ENCODE results near the gene OSBP. TPM values are rescaled to one million over a fixed set of nuclear protein-coding genes. Genes with fewer than 3 reads are reported as not detected.

The OSBP gene
- total RNA-seq, 1 experiment from 2014 or later = 43.8 TPM

DNA sequence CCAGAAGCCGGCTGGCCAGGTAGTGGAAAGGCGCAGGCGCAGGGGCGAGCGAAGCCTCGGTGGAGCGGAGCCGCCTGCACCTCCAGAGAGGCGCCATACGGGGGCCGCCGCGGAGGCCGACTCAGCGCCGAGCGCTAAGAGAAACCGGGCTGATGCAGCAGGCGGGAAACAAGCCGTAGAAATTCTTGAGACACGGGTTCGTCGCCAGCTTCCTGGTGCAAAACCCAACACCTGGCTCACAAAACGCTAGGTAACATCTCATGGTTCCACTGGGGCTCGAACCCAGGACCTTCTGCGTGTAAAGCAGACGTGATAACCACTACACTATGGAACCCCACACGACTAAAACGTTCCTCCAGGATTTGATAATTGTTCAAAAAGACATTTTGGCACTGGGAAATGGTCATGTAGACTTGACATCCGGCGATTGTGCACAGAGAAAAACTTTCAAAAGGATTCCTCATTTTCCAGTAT is 65.2 kb downstream of the OSBP start (continued):
- TF ChIP-seq, protein P1, sequence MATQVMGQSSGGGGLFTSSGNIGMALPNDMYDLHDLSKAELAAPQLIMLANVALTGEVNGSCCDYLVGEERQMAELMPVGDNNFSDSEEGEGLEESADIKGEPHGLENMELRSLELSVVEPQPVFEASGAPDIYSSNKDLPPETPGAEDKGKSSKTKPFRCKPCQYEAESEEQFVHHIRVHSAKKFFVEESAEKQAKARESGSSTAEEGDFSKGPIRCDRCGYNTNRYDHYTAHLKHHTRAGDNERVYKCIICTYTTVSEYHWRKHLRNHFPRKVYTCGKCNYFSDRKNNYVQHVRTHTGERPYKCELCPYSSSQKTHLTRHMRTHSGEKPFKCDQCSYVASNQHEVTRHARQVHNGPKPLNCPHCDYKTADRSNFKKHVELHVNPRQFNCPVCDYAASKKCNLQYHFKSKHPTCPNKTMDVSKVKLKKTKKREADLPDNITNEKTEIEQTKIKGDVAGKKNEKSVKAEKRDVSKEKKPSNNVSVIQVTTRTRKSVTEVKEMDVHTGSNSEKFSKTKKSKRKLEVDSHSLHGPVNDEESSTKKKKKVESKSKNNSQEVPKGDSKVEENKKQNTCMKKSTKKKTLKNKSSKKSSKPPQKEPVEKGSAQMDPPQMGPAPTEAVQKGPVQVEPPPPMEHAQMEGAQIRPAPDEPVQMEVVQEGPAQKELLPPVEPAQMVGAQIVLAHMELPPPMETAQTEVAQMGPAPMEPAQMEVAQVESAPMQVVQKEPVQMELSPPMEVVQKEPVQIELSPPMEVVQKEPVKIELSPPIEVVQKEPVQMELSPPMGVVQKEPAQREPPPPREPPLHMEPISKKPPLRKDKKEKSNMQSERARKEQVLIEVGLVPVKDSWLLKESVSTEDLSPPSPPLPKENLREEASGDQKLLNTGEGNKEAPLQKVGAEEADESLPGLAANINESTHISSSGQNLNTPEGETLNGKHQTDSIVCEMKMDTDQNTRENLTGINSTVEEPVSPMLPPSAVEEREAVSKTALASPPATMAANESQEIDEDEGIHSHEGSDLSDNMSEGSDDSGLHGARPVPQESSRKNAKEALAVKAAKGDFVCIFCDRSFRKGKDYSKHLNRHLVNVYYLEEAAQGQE (IDR thresholded peaks at IDR 0.05; ENCODE audit: low read depth) = no peak
- peak; percentile 69; the same call in 1 of the 2 replicates for TF ChIP-seq CBX3 (IDR thresholded peaks at IDR 0.05; ENCODE audit: low read depth)
- peak; percentile 84 for TF ChIP-seq MAX (IDR thresholded peaks at IDR 0.05)
- peak in 2 of 3 experiments; percentile 22 to 38; a peak in 2 of 6 replicates for TF ChIP-seq CTCF (IDR thresholded peaks at IDR 0.05 in 2 of 3, conservative IDR thresholded peaks at IDR 0.05 in 1 of 3; ENCODE audit: borderline replicate concordance in 1 of 3, insufficient read depth in 1 of 3, low read depth in 2 of 3, low read length in 2 of 3)
- TF ChIP-seq, protein P2, sequence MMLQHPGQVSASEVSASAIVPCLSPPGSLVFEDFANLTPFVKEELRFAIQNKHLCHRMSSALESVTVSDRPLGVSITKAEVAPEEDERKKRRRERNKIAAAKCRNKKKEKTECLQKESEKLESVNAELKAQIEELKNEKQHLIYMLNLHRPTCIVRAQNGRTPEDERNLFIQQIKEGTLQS (IDR thresholded peaks at IDR 0.05) = peak; percentile 93
- no peak; the same call in 1 of the 2 replicates for TF ChIP-seq RAD21 (IDR thresholded peaks at IDR 0.05; ENCODE audit: low read depth)
- TF ChIP-seq TCF7L2 (IDR thresholded peaks at IDR 0.05; ENCODE audit: borderline replicate concordance, extremely low read depth, insufficient read depth, insufficient read length) = peak; percentile 7
- TF ChIP-seq ZNF274 (IDR thresholded peaks at IDR 0.05; ENCODE audit: low read depth, low read length) = no peak
